C4-2B (cell line): Measurements from ENCODE around the gene CTSF.
"Not testable (repeated sequence)": the region's sequence is repeated elsewhere in the genome, so short reads cannot be mapped to it uniquely, and the experiment has no call there.

ENCODE experiments used
- H3K27ac ChIP-seq: fragments of 450-650 bp; 2 replicates; pipeline ENCODE4 v1.5.1; 2017
- CTCF ChIP-seq: fragments of 450-650 bp; conservative IDR thresholded peaks from 2 replicates; pipeline ENCODE4 v1.5.1; 2017; ENCODE audit warnings: mild to moderate bottlenecking
- ZFX ChIP-seq: fragments of 450-650 bp; IDR thresholded peaks from 2 replicates; pipeline ENCODE4 v1.6.1; 2017

The CTSF gene

GRCh38 chr11:66542362-66542761 is 26.0 kb downstream of the CTSF start:
- no peak overlapping the region for H3K27ac ChIP-seq

GRCh38 chr11:66541892-66542291 is 26.5 kb downstream of the CTSF start:
- TF ChIP-seq ZFX (no peak), CTCF (no peak)
- no peak overlapping the region for H3K27ac ChIP-seq

More at GRCh38 chr11:66542362-66542761, 26.0 kb downstream of the CTSF start:
- TF ChIP-seq ZFX (no peak), CTCF (no peak)

- H3K27ac ChIP-seq = not testable (repeated sequence)
Measured at GRCh38 chr11:66540598-66540997, 27.8 kb downstream of the CTSF start.

- H3K27ac ChIP-seq = no peak overlapping the region
- no peak for TF ChIP-seq CTCF
- TF ChIP-seq ZFX = no peak
Measured at GRCh38 chr11:66539870-66540213, 28.6 kb downstream of the CTSF start.

- TF ChIP-seq CTCF (no peak), ZFX (no peak)
- no peak overlapping the region for H3K27ac ChIP-seq
Measured at GRCh38 chr11:66539170-66539869, 29.1 kb downstream of the CTSF start.

GRCh38 chr11:66532784-66533183 is 35.6 kb downstream of the CTSF start:
- TF ChIP-seq ZFX (no peak), CTCF (no peak)

GRCh38 chr11:66531841-66532240 is 36.6 kb downstream of the CTSF start:
- H3K27ac ChIP-seq = no peak overlapping the region
- no peak for TF ChIP-seq ZFX
- no peak for TF ChIP-seq CTCF

More at GRCh38 chr11:66532784-66533183, 35.6 kb downstream of the CTSF start:
- no peak overlapping the region for H3K27ac ChIP-seq
